Sigmoid colon (tissue), 4 donors: ENCODE data around the gene SLC5A11.

ENCODE experiments used
- EP300 ChIP-seq, 4 donors: sonication (generic); formaldehyde crosslinking; IDR thresholded peaks; one replicate each; pipeline ENCODE4 v1.6.1; 2017; ENCODE audit warnings: antibody characterized with exemption in 4 of 4
- TF ChIP-seq, protein P1 (sequence below), 4 experiments: fragments of 450-650 bp in 3 of 4; fragments of 200-600 bp in 1 of 4; IDR thresholded peaks; one replicate each; pipeline ENCODE4 v1.5.1; 2016 to 2019; ENCODE audit warnings: antibody characterized with exemption in 4 of 4, mild to moderate bottlenecking in 3 of 4, moderate library complexity in 2 of 4

DNA sequence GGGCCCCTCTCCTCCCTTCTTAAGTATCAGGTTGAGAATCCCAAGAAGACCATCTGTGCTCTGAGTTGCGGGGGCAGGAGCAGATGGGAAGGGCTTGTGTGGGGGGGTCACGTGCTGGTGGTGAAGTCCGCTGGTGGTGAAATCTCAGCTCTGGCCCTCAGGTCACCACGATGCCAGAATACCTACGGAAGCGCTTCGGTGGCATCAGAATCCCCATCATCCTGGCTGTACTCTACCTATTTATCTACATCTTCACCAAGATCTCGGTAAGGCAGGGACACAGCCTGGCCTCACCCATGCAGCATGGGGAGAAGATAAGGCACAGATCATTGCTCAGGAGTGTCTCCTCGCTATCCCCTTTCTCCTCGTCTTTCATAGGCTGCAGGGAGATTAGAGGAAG lies 29.7 kb downstream of the SLC5A11 start:
- TF ChIP-seq, protein P1, sequence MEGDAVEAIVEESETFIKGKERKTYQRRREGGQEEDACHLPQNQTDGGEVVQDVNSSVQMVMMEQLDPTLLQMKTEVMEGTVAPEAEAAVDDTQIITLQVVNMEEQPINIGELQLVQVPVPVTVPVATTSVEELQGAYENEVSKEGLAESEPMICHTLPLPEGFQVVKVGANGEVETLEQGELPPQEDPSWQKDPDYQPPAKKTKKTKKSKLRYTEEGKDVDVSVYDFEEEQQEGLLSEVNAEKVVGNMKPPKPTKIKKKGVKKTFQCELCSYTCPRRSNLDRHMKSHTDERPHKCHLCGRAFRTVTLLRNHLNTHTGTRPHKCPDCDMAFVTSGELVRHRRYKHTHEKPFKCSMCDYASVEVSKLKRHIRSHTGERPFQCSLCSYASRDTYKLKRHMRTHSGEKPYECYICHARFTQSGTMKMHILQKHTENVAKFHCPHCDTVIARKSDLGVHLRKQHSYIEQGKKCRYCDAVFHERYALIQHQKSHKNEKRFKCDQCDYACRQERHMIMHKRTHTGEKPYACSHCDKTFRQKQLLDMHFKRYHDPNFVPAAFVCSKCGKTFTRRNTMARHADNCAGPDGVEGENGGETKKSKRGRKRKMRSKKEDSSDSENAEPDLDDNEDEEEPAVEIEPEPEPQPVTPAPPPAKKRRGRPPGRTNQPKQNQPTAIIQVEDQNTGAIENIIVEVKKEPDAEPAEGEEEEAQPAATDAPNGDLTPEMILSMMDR (IDR thresholded peaks at IDR 0.05), result no peak
- TF ChIP-seq EP300 (IDR thresholded peaks at IDR 0.05), result no peak
